Suprapubic skin (tissue), 4 donors: ENCODE measurements around the gene SLC2A1. TPM values are rescaled to one million over a fixed set of nuclear protein-coding genes. Genes with fewer than 3 reads are reported as not detected.

ENCODE experiments used
- DNase-seq, 2 donors: peaks; one replicate each; pipeline ENCODE4 v3.0.0-alpha.2; 2019; ENCODE audit warnings: low spot score in 2 of 2
- H3K27ac ChIP-seq: fragments of 200-600 bp; sonication (generic); one replicate; pipeline ENCODE4 v1.5.1; 2019
- H3K27me3 ChIP-seq: fragments of 200-600 bp; sonication (generic); one replicate; pipeline ENCODE4 v1.5.1; 2019
- H3K36me3 ChIP-seq: fragments of 200-600 bp; sonication (generic); one replicate; pipeline ENCODE4 v1.5.1; 2019
- H3K4me1 ChIP-seq: fragments of 200-600 bp; sonication (generic); one replicate; pipeline ENCODE4 v1.5.1; 2019
- H3K4me3 ChIP-seq: fragments of 200-600 bp; sonication (generic); one replicate; pipeline ENCODE4 v1.5.1; 2019; ENCODE audit warnings: mild to moderate bottlenecking
- H3K9me3 ChIP-seq: fragments of 200-600 bp; sonication (generic); one replicate; pipeline ENCODE4 v1.5.1; 2019
- CTCF ChIP-seq, 2 donors: fragments of 200-600 bp in 1 of 2; fragments of 450-650 bp in 1 of 2; sonication (generic) in 1 of 2; IDR thresholded peaks; one replicate each; pipeline ENCODE4 v1.5.1; 2016 to 2019; ENCODE audit warnings: antibody characterized with exemption in 2 of 2, mild to moderate bottlenecking in 1 of 2, moderate library complexity in 1 of 2
- EP300 ChIP-seq: sonication (generic); formaldehyde crosslinking; IDR thresholded peaks from one replicate; pipeline ENCODE4 v1.6.1; 2017; ENCODE audit warnings: antibody characterized with exemption
- POLR2A ChIP-seq, 2 donors: fragments of 450-650 bp; IDR thresholded peaks; one replicate each; pipeline ENCODE4 v1.6.1; 2017; ENCODE audit warnings: antibody characterized with exemption in 2 of 2, mild to moderate bottlenecking in 2 of 2, moderate library complexity in 2 of 2
- POLR2AphosphoS5 ChIP-seq, 3 donors: sonication (generic); formaldehyde crosslinking; IDR thresholded peaks; one replicate each; pipeline ENCODE4 v1.6.1; 2017; ENCODE audit warnings: antibody characterized with exemption in 3 of 3
- WGBS: methylation state at CpG from one replicate; pipeline ENCODE4 v1.1.5; 2018; 5-methylcytosine and 5-hydroxymethylcytosine counted together
- total RNA-seq, 4 donors: library from RNA; depleted of rRNA; stranded (reverse); fragments of >200 nt; gene quantifications; one replicate each; pipeline ENCODE4 v1.1.0, GENCODE V29; 2016

Gene SLC2A1
- total RNA-seq, 4 donors from 2014 or later = 466 to 1,239 (median 686) TPM

- Histone ChIP-seq H3K4me3 (no peak overlapping the region), H3K27ac (no peak overlapping the region), H3K9me3 (peaks cover 3% of the 10 kb centered on the region), H3K27me3 (peaks cover 7% of the 10 kb centered on the region), H3K4me1 (no peaks in the 10 kb centered on the region), H3K36me3 (no peaks in the 10 kb centered on the region)
- 65% methylated on average over 2 of the region's 2 CpGs for WGBS
- no peak for DNase-seq
- TF ChIP-seq POLR2AphosphoS5 (IDR thresholded peaks at IDR 0.05) (no peak), CTCF (IDR thresholded peaks at IDR 0.05) (no peak), POLR2A (IDR thresholded peaks at IDR 0.05) (no peak), EP300 (no peak)
These were observed 81.3 kb downstream of the SLC2A1 start for GRCh38 chr1:42877380-42877779.

DNA sequence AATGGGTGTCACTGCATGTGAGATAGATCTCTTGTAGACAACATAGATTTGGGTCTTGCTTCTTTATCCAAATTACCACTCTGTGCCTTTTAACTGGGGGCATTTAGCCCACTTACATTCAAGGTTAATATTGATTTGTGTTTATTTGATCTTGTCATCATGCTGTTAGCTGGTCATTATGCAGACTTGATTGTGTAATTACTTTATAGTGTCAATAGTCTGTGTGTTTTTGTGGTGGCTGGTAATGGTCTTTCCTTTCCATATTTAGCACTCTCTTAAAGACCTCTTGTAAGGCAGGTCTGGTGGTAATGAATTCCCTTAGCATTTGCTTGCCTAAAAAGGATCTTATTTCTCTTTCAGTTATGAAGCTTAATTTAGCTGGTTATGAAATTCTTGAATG is 82.7 kb downstream of the SLC2A1 start:
- H3K27me3 ChIP-seq = peaks cover 7% of the 10 kb centered on the region
- no peak for DNase-seq
- no peaks in the 10 kb centered on the region for H3K36me3 ChIP-seq
- peaks cover 3% of the 10 kb centered on the region for H3K9me3 ChIP-seq
- no peaks in the 10 kb centered on the region for H3K4me1 ChIP-seq
- H3K4me3 ChIP-seq = no peak overlapping the region
- TF ChIP-seq EP300 = no peak
- TF ChIP-seq CTCF (IDR thresholded peaks at IDR 0.05) = no peak
- no peak for TF ChIP-seq POLR2A (IDR thresholded peaks at IDR 0.05)
- TF ChIP-seq POLR2AphosphoS5 (IDR thresholded peaks at IDR 0.05) = no peak
- no peak overlapping the region for H3K27ac ChIP-seq

Other genes with a start within 250 kb of the SLC2A1 start
- gene CLDN19, start 218.6 kb downstream of the SLC2A1 start, total RNA-seq = under 1 TPM in 3 of 4 donors, not detected in 1; 0.38 to 0.98 (median 0.44) TPM
- 10 to 100 TPM; 12.5 to 19.8 (median 16.1) TPM for gene P3H1, start 191.8 kb downstream of the SLC2A1 start, total RNA-seq
- gene C1orf50, start 191.6 kb downstream of the SLC2A1 start, total RNA-seq = 1 to 10 TPM; 2.2 to 7.6 (median 3.1) TPM
- under 1 TPM in 3 of 4 donors, not detected in 1; 0.11 to 0.17 (median 0.16) TPM for gene TMEM269, start 173.9 kb downstream of the SLC2A1 start, total RNA-seq
- 10 to 100 TPM in 3 of 4 donors, 1 to 10 TPM in 1; 8.9 to 26.2 (median 14.1) TPM for gene ERMAP, start 141.7 kb downstream of the SLC2A1 start, total RNA-seq
- 10 to 100 TPM in 3 of 4 donors, 1 to 10 TPM in 1; 6.8 to 21.8 (median 13.9) TPM for gene SVBP, start 141.5 kb downstream of the SLC2A1 start, total RNA-seq
- gene ZNF691, start 112.3 kb downstream of the SLC2A1 start, total RNA-seq = 10 to 100 TPM in 3 of 4 donors, 1 to 10 TPM in 1; 6.5 to 15.4 (median 12.1) TPM
- gene EBNA1BP2, start 213.4 kb upstream of the SLC2A1 start, total RNA-seq = 10 to 100 TPM; 34.7 to 67.0 (median 56.4) TPM
- gene CFAP57, start 213.5 kb upstream of the SLC2A1 start, total RNA-seq = under 1 TPM in 3 of 4 donors, not detected in 1; 0.10 to 0.81 (median 0.11) TPM